Endothelial cell of hepatic sinusoid (primary cell): Measurements from ENCODE around the gene SNRNP25.

Experiments used
- in situ Hi-C: cut with HindIII; loops from 2 replicates; pipeline ENCODE4 v1.10.0; 2017; ENCODE audit warnings: low sequenced_read_pairs

The SNRNP25 gene

DNA sequence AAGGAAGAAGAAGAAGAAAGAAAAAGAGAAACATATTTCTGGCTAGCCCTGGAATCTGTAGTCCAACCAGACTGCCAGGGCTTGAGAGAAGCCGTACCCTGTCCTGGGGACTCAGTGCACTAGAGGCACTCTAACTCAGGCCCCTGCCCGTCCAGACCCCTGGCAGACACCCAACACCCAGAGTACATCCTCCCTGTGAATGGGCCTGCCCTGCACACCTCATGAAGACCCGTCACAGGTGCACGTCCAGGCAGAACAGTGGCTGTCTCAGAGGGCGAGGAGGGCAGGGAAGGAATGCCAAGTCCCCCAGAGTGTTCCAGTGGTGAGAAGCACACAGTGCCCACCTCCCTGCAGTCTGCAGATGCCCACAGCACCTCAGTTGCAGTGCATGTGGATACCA is 47.4 kb downstream of the SNRNP25 start:
- in situ Hi-C loops = no loop called here

DNA sequence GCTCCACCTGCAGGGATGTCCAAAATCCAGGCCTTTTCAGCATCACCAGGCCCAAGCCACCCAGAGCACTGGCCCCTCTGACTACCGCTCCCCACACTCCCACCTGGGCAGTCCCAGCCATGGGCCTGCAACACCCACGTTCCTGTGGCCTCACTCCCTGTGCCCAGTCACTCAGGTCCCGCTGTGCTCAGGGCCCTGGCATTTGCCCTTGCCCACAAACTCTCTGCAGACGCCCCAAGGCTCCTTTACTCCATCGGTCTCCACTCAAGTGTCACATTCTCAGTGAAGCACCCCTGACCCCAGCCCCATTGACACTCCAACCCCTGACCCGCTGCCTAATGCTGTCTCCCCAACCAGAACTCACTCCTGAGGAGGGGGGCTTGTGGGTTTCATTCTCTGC is 48.0 kb downstream of the SNRNP25 start:
- in situ Hi-C loops = no loop called here

DNA sequence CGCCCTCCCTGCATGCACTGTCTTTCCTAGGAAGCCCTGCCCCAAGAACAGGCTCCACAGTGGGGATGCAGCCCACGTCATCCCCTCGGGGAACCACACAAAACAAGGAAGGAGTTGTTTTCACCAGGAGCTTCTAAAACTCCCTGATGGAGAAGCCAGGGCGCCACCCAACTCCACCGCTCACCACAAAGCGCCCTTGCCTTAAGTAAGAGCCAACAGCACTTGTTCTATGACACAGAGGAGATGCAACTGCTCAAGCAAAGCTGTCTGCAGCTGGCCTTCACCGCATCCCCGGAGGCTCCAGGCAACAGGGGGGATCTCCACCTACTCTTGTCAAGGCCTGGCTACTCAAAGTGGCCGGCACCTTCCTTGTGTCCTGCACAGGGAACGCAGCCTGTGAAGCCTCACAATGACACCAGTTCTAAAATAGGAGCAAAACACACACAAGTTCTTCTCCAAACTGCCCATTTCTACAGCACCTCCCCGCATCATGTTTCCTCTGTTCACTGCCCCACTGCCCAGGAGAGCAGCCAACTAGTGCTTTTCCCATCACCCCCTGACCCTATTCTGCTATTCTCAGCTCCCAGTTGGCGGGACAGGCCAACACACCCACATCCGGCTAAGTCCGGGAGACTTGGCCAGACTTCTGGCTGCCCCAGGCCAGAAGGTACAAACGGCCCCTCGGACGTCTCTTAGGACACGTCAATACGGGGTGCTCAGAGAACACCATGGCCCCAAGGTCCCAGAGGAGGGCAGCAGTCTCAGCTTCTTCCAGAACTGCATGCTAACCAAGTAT is 48.6 kb downstream of the SNRNP25 start:
- in situ Hi-C loops = no loop called here

DNA sequence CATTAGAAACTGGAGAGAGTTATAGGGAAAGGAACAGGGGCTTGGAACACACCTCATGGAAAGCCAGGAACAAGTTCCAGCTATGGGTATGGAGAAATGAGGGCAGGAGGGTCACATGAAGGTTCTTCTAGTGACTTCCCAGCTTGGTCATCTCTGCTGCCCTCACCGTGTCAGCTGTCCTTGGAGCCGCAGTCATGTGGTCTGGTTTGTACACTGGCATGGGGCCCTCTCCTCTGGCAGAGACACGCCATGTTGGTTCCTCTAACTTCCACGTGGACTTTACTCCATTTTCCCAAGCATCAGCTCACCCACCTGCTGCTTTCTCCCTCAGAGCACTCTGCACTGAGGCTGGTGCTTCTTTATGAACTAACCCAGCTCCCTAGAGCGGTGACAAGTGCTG is 50.7 kb downstream of the SNRNP25 start:
- in situ Hi-C loops = no loop called here

DNA sequence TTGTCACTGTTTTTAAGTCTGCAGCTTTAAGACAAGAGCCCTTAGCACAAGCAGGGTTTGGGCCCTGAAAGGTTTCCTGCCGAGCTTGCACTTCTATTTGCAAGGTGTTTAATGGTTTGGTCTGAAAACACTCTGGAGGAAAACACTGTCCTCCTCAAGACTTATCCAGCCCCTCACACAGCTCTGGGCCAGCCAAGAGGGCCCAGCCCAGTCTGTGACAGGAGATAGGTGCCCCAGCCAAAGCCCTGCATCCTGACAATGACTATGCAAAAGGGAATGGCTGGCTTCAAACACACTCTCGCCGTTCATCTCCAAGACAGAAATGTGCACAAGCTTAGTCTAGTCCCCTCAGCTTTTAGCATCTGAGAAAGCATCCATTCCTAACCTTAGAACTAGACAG is 51.3 kb downstream of the SNRNP25 start:
- in situ Hi-C loops = no loop called here

DNA sequence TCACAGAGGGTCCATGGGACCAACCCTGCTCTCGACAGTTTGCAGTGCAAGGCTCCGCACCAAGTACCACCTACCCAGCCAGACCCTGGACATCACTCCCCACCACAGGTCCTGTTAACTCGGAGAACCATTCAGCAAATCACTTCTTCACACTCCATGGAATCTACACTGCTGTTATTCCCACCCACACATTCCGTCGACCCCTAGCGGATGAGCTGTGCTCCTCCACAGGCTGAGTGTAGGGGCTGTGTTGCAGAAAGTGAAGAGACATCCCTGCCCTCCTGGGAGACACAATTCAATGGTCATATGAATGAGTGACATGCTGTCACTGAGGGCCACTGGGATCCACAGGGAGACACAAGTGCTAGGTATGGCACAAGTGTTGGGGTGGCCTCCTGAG is 51.9 kb downstream of the SNRNP25 start:
- in situ Hi-C loops = no loop called here

DNA sequence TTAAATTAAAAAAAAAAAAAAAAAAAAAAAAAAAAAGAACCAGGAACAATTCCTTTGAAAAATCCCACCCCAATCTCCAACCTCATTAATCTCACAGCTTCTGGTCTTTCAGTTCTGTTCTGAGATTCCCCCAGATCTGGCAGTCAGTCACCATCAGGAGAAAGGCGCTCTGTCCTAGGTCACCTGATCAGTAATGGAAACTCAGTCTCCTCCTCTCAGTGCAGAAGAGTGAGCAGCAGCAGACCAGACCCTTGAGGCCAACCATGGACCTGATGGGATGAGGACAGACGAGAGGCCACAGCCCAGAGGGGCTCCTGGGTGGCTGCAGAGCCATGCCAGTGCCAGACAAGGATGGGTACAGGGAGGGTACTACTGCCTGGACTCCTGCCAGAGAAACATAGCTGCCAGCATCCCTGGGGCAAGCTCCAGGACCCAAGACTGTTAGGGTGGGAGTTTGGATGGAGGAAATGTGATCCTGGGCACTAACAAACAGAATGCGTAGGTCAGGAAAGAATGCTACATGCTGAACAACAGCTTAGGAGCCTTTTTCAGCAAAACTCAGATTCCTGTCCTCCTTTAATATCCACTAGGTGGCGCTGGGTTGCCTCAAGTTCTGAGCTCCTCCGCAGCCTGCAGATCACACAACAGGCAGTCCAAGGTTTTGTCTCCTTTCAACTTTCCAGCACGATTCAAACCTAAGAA is 53.1 kb downstream of the SNRNP25 start:
- in situ Hi-C loops = no loop called here
